ENCODE measurements around the gene OR9A2. TPM values are rescaled to one million over a fixed set of nuclear protein-coding genes. Genes with fewer than 3 reads are reported as not detected.

The OR9A2 gene
- total RNA-seq, 2 donors from 2014 or later, result not detected

- intact Hi-C loops (cut with DNase I), result no loop called here
- Histone ChIP-seq H3K4me1 (no peaks in the 10 kb centered on the region), H3K27me3 (no peaks in the 10 kb centered on the region), H3K9me3 (no peaks in the 10 kb centered on the region), H3K4me3 (no peak overlapping the region), H3K36me3 (replicated peaks in 1 of 2; ENCODE audit: insufficient read depth in 1 of 2, low read depth in 2 of 2) (no peaks in the 10 kb centered on the region), H3K27ac (no peak overlapping the region)
- WGBS, 2 donors, result 77 to 85% methylated on average over 3 of the region's 3 CpGs
- DNase-seq, result no peak
- no peak for ATAC-seq
- no peak for TF ChIP-seq POLR2A (IDR thresholded peaks at IDR 0.05)
- TF ChIP-seq CTCF (IDR thresholded peaks at IDR 0.05), result no peak
Measured at GRCh38 chr7:143015926-143016490, 10.9 kb downstream of the OR9A2 start.

DNA sequence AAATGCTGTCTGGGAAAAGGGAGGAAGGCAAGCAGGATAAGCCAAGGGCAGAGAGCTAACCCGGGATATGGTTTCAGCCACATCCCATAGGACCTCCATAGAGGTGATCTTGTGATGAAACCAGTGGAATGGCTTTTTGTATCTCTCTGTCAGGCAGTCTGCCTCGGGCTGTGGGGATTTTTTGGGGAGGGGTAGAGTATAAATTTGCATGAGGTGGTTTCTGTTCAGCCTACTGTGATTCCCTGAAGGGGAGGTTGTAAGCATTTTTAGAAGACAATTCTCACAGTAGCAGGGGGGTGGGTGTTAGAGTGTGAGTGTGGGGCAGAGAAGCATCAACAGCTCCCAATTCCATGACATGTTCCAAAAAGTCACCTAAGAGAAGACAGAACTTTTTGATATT, 11.8 kb downstream of the OR9A2 start:
- intact Hi-C loops (cut with DNase I), result no loop called here
- Histone ChIP-seq H3K27ac (no peak overlapping the region), H3K36me3 (replicated peaks in 1 of 2; ENCODE audit: insufficient read depth in 1 of 2, low read depth in 2 of 2) (no peaks in the 10 kb centered on the region), H3K4me3 (no peak overlapping the region), H3K9me3 (no peaks in the 10 kb centered on the region), H3K27me3 (no peaks in the 10 kb centered on the region), H3K4me1 (no peaks in the 10 kb centered on the region)
- WGBS, 2 donors, result 36 to 64% methylated on average over 2 of the region's 2 CpGs
- ATAC-seq (no peak), DNase-seq (no peak)
- TF ChIP-seq POLR2A (IDR thresholded peaks at IDR 0.05) (no peak), CTCF (IDR thresholded peaks at IDR 0.05) (no peak)

- TF ChIP-seq POLR2A (IDR thresholded peaks at IDR 0.05) (no peak), CTCF (IDR thresholded peaks at IDR 0.05) (no peak)
- no peaks in the 10 kb centered on the region for H3K4me1 ChIP-seq
- H3K9me3 ChIP-seq, result no peaks in the 10 kb centered on the region
- intact Hi-C loops (cut with DNase I), result no loop called here
- no peak overlapping the region for H3K27ac ChIP-seq
- H3K4me3 ChIP-seq, result no peak overlapping the region
- no peaks in the 10 kb centered on the region for H3K36me3 ChIP-seq (replicated peaks in 1 of 2; ENCODE audit: insufficient read depth in 1 of 2, low read depth in 2 of 2)
- ATAC-seq (peak; percentile 30), DNase-seq (no peak)
- 74 to 82% methylated on average over 5 of the region's 5 CpGs for WGBS, 2 donors
- H3K27me3 ChIP-seq, result no peaks in the 10 kb centered on the region
Measured at GRCh38 chr7:143013893-143014292, 13.0 kb downstream of the OR9A2 start.

GRCh38 chr7:143013473-143013872, 13.5 kb downstream of the OR9A2 start:
- peak; percentile 59 for ATAC-seq
- H3K4me3 ChIP-seq, result no peak overlapping the region
- intact Hi-C loops (cut with DNase I), result no loop called here
- H3K27ac ChIP-seq, result no peak overlapping the region
- peak in 1 of 4 donors; percentile 14 for DNase-seq
- H3K27me3 ChIP-seq, result no peaks in the 10 kb centered on the region
- TF ChIP-seq POLR2A (IDR thresholded peaks at IDR 0.05), result no peak
- no peaks in the 10 kb centered on the region for H3K36me3 ChIP-seq (replicated peaks in 1 of 2; ENCODE audit: insufficient read depth in 1 of 2, low read depth in 2 of 2)
- no peaks in the 10 kb centered on the region for H3K4me1 ChIP-seq
- no peaks in the 10 kb centered on the region for H3K9me3 ChIP-seq
- 81 to 91% methylated on average over 1 of the region's 1 CpG for WGBS, 2 donors

DNA sequence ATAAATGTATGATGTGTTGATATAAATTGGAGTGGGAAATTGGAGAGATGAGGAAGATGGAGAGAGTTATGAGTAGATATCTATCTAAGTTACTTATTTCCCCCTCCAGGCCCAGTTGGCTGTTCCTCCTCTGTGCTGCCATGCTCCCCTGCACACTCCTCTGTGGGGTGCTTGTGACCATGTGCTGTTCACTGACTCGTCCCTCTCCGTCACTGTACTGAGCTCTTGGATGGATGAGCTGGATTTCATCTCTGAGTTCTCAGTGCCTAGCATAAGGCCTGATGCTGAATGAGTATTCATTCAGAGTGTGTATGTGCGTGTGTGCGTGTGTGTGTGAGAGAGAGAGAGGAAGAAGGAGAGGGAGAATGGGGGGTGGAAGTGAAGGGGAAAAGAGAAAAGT, 14.5 kb downstream of the OR9A2 start:
- TF ChIP-seq POLR2A (IDR thresholded peaks at IDR 0.05) (no peak), CTCF (IDR thresholded peaks at IDR 0.05) (no peak)
- Histone ChIP-seq H3K9me3 (no peaks in the 10 kb centered on the region), H3K4me1 (no peaks in the 10 kb centered on the region), H3K36me3 (replicated peaks in 1 of 2; ENCODE audit: insufficient read depth in 1 of 2, low read depth in 2 of 2) (no peaks in the 10 kb centered on the region), H3K27me3 (no peaks in the 10 kb centered on the region), H3K27ac (no peak overlapping the region), H3K4me3 (no peak overlapping the region)
- DNase-seq (no peak), ATAC-seq (no peak)
- intact Hi-C loops (cut with DNase I), result no loop called here
- WGBS, 2 donors, result 94% methylated on average over 4 of the region's 4 CpGs

All from body of pancreas (tissue), 4 donors.